HL-60 (cell line): ENCODE data around the gene KLHL3.

Experiments used
- TF ChIP-seq, protein P1 (sequence below): IDR thresholded peaks from one replicate; pipeline ENCODE4 v1.5.1; 2011; ENCODE audit warnings: low read length, control low read depth, inconsistent platforms; ENCODE audit not compliant: insufficient read depth
- TF ChIP-seq, protein P2 (sequence below): IDR thresholded peaks from 2 replicates; pipeline ENCODE4 v1.6.1; 2012; ENCODE audit warnings: low read depth; ENCODE audit not compliant: insufficient replicate concordance

DNA sequence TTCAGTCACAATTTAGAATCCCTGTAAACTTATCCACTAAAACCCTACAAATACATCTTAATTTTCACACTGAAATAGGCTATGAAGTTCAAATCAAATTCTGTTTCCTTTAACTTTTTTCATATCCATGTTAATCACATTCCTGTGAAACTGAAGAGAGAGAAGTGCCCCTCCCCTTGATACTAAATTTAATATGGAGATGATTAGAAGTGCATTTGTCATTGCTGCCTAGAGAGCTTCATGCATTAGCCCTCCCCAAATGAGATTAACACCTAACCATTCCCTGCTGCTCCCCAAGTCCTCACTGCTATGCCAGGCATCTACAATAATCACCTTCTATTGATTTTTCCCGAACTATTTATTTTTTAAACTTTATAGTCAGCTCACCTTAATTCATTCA is 151.6 kb downstream of the KLHL3 start:
- TF ChIP-seq, protein P1, sequence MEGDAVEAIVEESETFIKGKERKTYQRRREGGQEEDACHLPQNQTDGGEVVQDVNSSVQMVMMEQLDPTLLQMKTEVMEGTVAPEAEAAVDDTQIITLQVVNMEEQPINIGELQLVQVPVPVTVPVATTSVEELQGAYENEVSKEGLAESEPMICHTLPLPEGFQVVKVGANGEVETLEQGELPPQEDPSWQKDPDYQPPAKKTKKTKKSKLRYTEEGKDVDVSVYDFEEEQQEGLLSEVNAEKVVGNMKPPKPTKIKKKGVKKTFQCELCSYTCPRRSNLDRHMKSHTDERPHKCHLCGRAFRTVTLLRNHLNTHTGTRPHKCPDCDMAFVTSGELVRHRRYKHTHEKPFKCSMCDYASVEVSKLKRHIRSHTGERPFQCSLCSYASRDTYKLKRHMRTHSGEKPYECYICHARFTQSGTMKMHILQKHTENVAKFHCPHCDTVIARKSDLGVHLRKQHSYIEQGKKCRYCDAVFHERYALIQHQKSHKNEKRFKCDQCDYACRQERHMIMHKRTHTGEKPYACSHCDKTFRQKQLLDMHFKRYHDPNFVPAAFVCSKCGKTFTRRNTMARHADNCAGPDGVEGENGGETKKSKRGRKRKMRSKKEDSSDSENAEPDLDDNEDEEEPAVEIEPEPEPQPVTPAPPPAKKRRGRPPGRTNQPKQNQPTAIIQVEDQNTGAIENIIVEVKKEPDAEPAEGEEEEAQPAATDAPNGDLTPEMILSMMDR = no peak
- TF ChIP-seq, protein P2, sequence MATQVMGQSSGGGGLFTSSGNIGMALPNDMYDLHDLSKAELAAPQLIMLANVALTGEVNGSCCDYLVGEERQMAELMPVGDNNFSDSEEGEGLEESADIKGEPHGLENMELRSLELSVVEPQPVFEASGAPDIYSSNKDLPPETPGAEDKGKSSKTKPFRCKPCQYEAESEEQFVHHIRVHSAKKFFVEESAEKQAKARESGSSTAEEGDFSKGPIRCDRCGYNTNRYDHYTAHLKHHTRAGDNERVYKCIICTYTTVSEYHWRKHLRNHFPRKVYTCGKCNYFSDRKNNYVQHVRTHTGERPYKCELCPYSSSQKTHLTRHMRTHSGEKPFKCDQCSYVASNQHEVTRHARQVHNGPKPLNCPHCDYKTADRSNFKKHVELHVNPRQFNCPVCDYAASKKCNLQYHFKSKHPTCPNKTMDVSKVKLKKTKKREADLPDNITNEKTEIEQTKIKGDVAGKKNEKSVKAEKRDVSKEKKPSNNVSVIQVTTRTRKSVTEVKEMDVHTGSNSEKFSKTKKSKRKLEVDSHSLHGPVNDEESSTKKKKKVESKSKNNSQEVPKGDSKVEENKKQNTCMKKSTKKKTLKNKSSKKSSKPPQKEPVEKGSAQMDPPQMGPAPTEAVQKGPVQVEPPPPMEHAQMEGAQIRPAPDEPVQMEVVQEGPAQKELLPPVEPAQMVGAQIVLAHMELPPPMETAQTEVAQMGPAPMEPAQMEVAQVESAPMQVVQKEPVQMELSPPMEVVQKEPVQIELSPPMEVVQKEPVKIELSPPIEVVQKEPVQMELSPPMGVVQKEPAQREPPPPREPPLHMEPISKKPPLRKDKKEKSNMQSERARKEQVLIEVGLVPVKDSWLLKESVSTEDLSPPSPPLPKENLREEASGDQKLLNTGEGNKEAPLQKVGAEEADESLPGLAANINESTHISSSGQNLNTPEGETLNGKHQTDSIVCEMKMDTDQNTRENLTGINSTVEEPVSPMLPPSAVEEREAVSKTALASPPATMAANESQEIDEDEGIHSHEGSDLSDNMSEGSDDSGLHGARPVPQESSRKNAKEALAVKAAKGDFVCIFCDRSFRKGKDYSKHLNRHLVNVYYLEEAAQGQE = no peak
